GM20000 (cell line): ENCODE measurements around the gene HEATR5B.
"Not testable (repeated sequence)": the region's sequence is repeated elsewhere in the genome, so short reads cannot be mapped to it uniquely, and the experiment has no call there.

Source experiments
- DNase-seq: peaks from one replicate; pipeline ENCODE4 v3.0.0; 2012; ENCODE audit warnings: low spot score
- CTCF ChIP-seq: IDR thresholded peaks from 2 replicates; pipeline ENCODE4 v1.5.1; 2012; ENCODE audit warnings: mild to moderate bottlenecking, control low read depth; ENCODE audit errors: extremely low read depth, missing control alignments

Gene HEATR5B

GRCh38 chr2:37011130-37011529 lies 73.0 kb downstream of the HEATR5B start:
- DNase-seq: no peak
- no peak for TF ChIP-seq CTCF

GRCh38 chr2:37005118-37005868 lies 78.9 kb downstream of the HEATR5B start:
- peak; percentile 47 for TF ChIP-seq CTCF
- DNase-seq: peak; percentile 29

GRCh38 chr2:37000988-37001556 lies 83.1 kb downstream of the HEATR5B start:
- DNase-seq: no peak
- no peak for TF ChIP-seq CTCF

- no peak for DNase-seq
- TF ChIP-seq CTCF: no peak
Measured at GRCh38 chr2:37000318-37000717, 83.9 kb downstream of the HEATR5B start.

- DNase-seq: not testable (repeated sequence)
Measured at GRCh38 chr2:36999416-36999815, 84.8 kb downstream of the HEATR5B start.

- TF ChIP-seq CTCF: no peak
- no peak for DNase-seq
Measured at GRCh38 chr2:36993841-36994620, 90.1 kb downstream of the HEATR5B start.

GRCh38 chr2:36988008-36988407 lies 96.2 kb downstream of the HEATR5B start:
- no peak for TF ChIP-seq CTCF
- no peak for DNase-seq
